ENCODE results near the gene MYO1D. TPM values are rescaled to one million over a fixed set of nuclear protein-coding genes. Genes with fewer than 3 reads are reported as not detected.

The MYO1D gene
- polyA plus RNA-seq, 1 donor from 2014 or later = 11.6 TPM

GRCh38 chr17:32629563-32630190 lies 247.2 kb downstream of the MYO1D start:
- Mint-ChIP-seq H3K27me3 (no peaks in the 10 kb centered on the region), H3K4me1 (no peaks in the 10 kb centered on the region), H3K36me3 (peaks cover 6% of the 10 kb centered on the region), H3K4me3 (no peak overlapping the region), H3K27ac (no peak overlapping the region), H3K9me3 (no peaks in the 10 kb centered on the region)

GRCh38 chr17:32628271-32629044 lies 248.5 kb downstream of the MYO1D start:
- no peak overlapping the region for H3K4me3 Mint-ChIP-seq
- H3K27ac Mint-ChIP-seq = peak overlapping the region in 1 of 3 donors; percentile 20
- H3K4me1 Mint-ChIP-seq = no peaks in the 10 kb centered on the region
- no peaks in the 10 kb centered on the region for H3K9me3 Mint-ChIP-seq
- peaks cover 6% of the 10 kb centered on the region for H3K36me3 Mint-ChIP-seq
- H3K27me3 Mint-ChIP-seq = no peaks in the 10 kb centered on the region

- Mint-ChIP-seq H3K9me3 (no peaks in the 10 kb centered on the region), H3K27me3 (no peaks in the 10 kb centered on the region), H3K4me3 (no peak overlapping the region), H3K4me1 (no peaks in the 10 kb centered on the region), H3K27ac (no peak overlapping the region), H3K36me3 (peaks cover 6% of the 10 kb centered on the region)
Observed at GRCh38 chr17:32627239-32627996, 249.5 kb downstream of the MYO1D start.

- Mint-ChIP-seq H3K9me3 (no peaks in the 10 kb centered on the region), H3K27ac (no peak overlapping the region)
Observed at GRCh38 chr17:32626379-32626791, 250.5 kb downstream of the MYO1D start.

GRCh38 chr17:32625971-32626370 lies 251.0 kb downstream of the MYO1D start:
- Mint-ChIP-seq H3K27me3 (no peaks in the 10 kb centered on the region), H3K27ac (no peak overlapping the region), H3K4me1 (no peaks in the 10 kb centered on the region), H3K36me3 (peaks cover 6% of the 10 kb centered on the region), H3K9me3 (no peaks in the 10 kb centered on the region), H3K4me3 (no peak overlapping the region)

More at GRCh38 chr17:32626379-32626791, 250.5 kb downstream of the MYO1D start:
- H3K36me3 Mint-ChIP-seq = peaks cover 6% of the 10 kb centered on the region
- H3K4me3 Mint-ChIP-seq = no peak overlapping the region
- no peaks in the 10 kb centered on the region for H3K27me3 Mint-ChIP-seq
- H3K4me1 Mint-ChIP-seq = no peaks in the 10 kb centered on the region

GRCh38 chr17:32623196-32623595 lies 253.7 kb downstream of the MYO1D start:
- H3K9me3 Mint-ChIP-seq = no peaks in the 10 kb centered on the region
- H3K36me3 Mint-ChIP-seq = no peaks in the 10 kb centered on the region
- H3K27me3 Mint-ChIP-seq = no peaks in the 10 kb centered on the region
- H3K4me3 Mint-ChIP-seq = no peak overlapping the region
- peaks cover 0 to 4% (median 0%) of the 10 kb centered on the region in 3 donors for H3K4me1 Mint-ChIP-seq
- H3K27ac Mint-ChIP-seq = no peak overlapping the region

- H3K27ac Mint-ChIP-seq = no peak overlapping the region
Observed at GRCh38 chr17:32622540-32622939, 254.4 kb downstream of the MYO1D start.

GRCh38 chr17:32621612-32622312 lies 255.2 kb downstream of the MYO1D start:
- Mint-ChIP-seq H3K27ac (no peak overlapping the region), H3K9me3 (no peaks in the 10 kb centered on the region), H3K27me3 (no peaks in the 10 kb centered on the region), H3K4me3 (no peak overlapping the region), H3K36me3 (no peaks in the 10 kb centered on the region), H3K4me1 (peaks cover 0 to 4% (median 0%) of the 10 kb centered on the region in 3 donors)

More at GRCh38 chr17:32622540-32622939, 254.4 kb downstream of the MYO1D start:
- Mint-ChIP-seq H3K9me3 (no peaks in the 10 kb centered on the region), H3K4me1 (peaks cover 0 to 4% (median 0%) of the 10 kb centered on the region in 3 donors), H3K4me3 (no peak overlapping the region), H3K27me3 (no peaks in the 10 kb centered on the region), H3K36me3 (no peaks in the 10 kb centered on the region)

GRCh38 chr17:32615326-32615725 lies 261.6 kb downstream of the MYO1D start:
- Mint-ChIP-seq H3K36me3 (peaks cover 1% of the 10 kb centered on the region), H3K4me1 (peaks cover 0 to 4% (median 2%) of the 10 kb centered on the region in 3 donors), H3K27me3 (no peaks in the 10 kb centered on the region), H3K4me3 (no peak overlapping the region), H3K9me3 (no peaks in the 10 kb centered on the region), H3K27ac (no peak overlapping the region)

- Mint-ChIP-seq H3K27ac (peak overlapping the region in 1 of 3 donors; percentile 27), H3K27me3 (no peaks in the 10 kb centered on the region), H3K4me1 (peaks cover 5 to 8% (median 7%) of the 10 kb centered on the region in 3 donors), H3K36me3 (peaks cover 2% of the 10 kb centered on the region), H3K4me3 (no peak overlapping the region), H3K9me3 (no peaks in the 10 kb centered on the region)
Observed at GRCh38 chr17:32610943-32611342, 266.0 kb downstream of the MYO1D start.

GRCh38 chr17:32609884-32610650 lies 266.9 kb downstream of the MYO1D start:
- Mint-ChIP-seq H3K4me3 (no peak overlapping the region), H3K4me1 (peaks cover 5 to 8% (median 7%) of the 10 kb centered on the region in 3 donors), H3K9me3 (no peaks in the 10 kb centered on the region), H3K36me3 (peaks cover 2% of the 10 kb centered on the region), H3K27me3 (no peaks in the 10 kb centered on the region), H3K27ac (peak overlapping the region in 1 of 3 donors; percentile 59)

GRCh38 chr17:32609085-32609484 lies 267.8 kb downstream of the MYO1D start:
- Mint-ChIP-seq H3K4me1 (peaks cover 5 to 7% (median 6%) of the 10 kb centered on the region in 3 donors), H3K4me3 (no peak overlapping the region), H3K9me3 (no peaks in the 10 kb centered on the region), H3K27me3 (no peaks in the 10 kb centered on the region), H3K27ac (peak overlapping the region in 1 of 3 donors; percentile 59), H3K36me3 (peaks cover 2% of the 10 kb centered on the region)

GRCh38 chr17:32608267-32608666 lies 268.7 kb downstream of the MYO1D start:
- H3K27me3 Mint-ChIP-seq = no peaks in the 10 kb centered on the region
- H3K4me1 Mint-ChIP-seq = peaks cover 5 to 7% (median 6%) of the 10 kb centered on the region in 3 donors
- H3K27ac Mint-ChIP-seq = peak overlapping the region in 1 of 3 donors; percentile 4
- peaks cover 2% of the 10 kb centered on the region for H3K36me3 Mint-ChIP-seq
- no peaks in the 10 kb centered on the region for H3K9me3 Mint-ChIP-seq
- H3K4me3 Mint-ChIP-seq = no peak overlapping the region

- no peak overlapping the region for H3K27ac Mint-ChIP-seq
- no peaks in the 10 kb centered on the region for H3K27me3 Mint-ChIP-seq
- H3K9me3 Mint-ChIP-seq = no peaks in the 10 kb centered on the region
- H3K4me3 Mint-ChIP-seq = no peak overlapping the region
- H3K36me3 Mint-ChIP-seq = peaks cover 1% of the 10 kb centered on the region
- peaks cover 5 to 7% (median 6%) of the 10 kb centered on the region in 3 donors for H3K4me1 Mint-ChIP-seq
Observed at GRCh38 chr17:32604966-32605365, 272.0 kb downstream of the MYO1D start.
